Non-pigmented ciliary epithelial cell (primary cell): ENCODE measurements around the gene PCCB.
"Not testable (repeated sequence)": the region's sequence is repeated elsewhere in the genome, so short reads cannot be mapped to it uniquely, and the experiment has no call there.

Experiments
- DNase-seq: peaks from one replicate; pipeline ENCODE4 v3.0.0-alpha.2; 2010; ENCODE audit warnings: low read depth

The PCCB gene

GRCh38 chr3:136327671-136328070 lies 77.5 kb downstream of the PCCB start:
- no peak for DNase-seq

GRCh38 chr3:136329593-136329992 lies 79.5 kb downstream of the PCCB start:
- no peak for DNase-seq

GRCh38 chr3:136330900-136331299 lies 80.8 kb downstream of the PCCB start:
- DNase-seq: no peak

GRCh38 chr3:136332302-136332701 lies 82.2 kb downstream of the PCCB start:
- no peak for DNase-seq

DNA sequence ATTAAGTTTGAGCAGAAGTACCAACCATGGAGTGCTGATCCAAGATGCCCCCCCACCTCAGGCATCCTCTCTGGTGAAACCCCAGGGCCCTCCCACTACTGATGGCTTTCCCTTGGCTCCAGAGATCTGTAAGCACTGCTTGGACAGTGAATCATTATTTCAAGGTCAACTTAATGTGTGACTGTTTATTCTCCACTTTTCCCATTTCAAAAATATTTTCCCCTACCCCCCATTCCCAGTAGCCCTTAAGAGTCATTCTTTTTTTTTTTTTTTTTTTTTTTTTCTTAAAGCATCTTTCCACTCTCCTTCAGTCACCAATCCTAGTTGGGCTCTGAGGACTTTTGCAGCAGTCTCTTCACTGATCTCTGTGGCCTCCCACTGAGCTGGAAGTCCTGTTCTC lies 82.6 kb downstream of the PCCB start:
- no peak for DNase-seq

DNA sequence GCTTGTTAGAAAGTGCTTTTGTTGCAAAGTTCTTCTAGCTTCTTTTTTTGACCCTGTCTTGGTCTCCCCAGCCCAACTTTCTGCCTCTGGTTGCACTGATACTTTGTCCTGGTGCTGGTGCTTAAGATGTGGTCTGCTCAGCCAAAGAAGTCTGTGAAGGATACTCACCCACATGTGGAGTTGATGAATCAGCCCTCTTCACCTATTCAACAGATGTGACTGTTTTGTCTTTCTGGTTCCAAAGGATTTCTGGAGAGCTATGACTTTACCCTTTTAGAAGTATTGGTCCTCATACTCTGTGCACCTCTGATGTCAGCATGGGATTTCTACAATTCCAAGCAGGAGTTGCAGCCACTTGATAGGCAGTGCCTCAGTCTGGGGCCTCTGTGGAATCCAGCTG lies 84.1 kb downstream of the PCCB start:
- no peak for DNase-seq

DNA sequence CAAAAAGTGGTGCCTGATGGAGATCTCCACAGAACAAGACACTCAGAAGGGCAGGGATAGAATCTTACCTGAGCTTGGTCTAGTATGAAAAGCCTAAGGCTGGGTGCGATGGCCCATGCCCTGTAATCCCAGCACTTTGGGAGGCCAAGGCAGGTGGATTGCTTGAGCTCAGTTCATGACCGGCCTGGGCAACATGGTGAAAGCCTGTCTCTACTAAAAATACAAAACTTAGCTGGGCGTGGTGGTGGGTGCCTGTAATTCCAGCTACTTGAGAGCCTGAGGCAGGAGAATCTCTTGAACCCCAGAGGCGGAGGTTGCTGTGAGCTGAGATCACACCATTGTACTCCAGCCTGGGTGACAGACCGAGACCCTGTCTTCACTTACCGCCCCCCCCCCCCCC lies 84.6 kb downstream of the PCCB start:
- DNase-seq: not testable (repeated sequence)

DNA sequence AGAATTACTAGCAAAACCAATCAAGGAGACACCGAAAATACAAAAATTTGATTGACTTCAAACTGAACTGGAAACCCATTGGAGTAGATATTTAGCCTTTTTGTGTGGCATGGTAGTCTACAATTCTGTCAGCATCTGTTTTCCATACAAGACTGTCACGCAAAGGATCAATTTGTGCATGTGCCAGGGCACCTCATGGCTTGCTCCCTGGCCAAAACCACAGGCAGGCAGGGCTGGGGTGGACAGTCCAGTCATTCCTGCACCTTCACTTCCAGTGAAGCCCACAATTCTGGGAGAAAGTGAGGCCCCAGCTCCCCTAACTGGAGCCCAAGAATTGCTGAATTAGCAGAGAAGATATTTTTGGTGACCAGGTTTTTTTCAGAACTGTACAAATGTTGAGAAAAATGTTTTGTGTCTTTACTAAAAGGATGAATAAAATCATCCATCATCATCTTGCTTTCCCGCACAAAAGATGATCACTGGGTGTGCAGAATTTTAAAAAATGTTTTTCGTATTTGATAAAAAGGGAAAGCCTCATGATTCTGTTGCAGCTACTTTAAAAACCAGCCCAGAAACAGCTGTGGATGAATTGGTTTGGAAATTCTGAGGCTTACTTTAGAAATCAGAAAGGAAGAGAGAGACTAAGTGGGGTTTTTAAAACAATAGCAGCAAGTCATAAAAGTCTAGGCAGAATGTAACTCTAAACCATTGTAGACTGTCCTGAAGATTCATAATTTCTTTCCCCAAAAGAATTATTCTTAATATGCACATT lies 86.4 kb downstream of the PCCB start:
- no peak for DNase-seq

- DNase-seq: no peak
Observed at GRCh38 chr3:136343446-136343845, 93.3 kb downstream of the PCCB start.

DNA sequence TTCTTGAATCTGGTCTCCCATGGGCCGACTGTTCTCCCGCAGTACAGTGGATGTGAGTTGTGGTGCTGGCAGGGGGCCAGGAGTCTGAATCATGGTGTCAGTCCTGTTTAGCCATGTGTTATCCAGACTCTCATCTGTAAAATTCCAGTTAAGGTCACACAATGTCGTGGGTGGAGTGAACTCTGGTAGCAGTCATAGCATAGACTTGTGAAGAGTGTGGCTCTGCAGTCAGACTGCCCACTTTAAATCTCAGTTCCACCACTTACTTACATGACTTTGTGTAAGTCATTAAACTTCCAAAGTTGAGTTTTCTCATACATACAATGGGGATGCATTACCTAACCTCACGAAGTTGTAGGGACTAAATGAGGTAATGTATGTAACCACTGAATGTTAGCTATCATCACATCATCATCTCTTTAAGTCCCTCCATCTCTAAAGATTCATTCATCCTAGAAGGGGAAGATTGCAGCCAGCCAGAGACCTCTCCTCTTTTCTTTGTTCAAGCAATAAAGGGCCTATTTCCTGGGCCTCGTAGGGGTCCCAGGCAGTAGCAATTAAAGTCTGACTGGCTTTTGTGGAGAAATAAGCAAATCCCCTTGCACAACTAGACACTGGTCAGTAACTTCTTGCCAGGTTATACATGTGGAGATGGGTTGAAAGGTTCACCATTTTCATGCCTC lies 93.9 kb downstream of the PCCB start:
- peak; percentile 97 for DNase-seq

GRCh38 chr3:136346486-136346885 lies 96.3 kb downstream of the PCCB start:
- DNase-seq: no peak

DNA sequence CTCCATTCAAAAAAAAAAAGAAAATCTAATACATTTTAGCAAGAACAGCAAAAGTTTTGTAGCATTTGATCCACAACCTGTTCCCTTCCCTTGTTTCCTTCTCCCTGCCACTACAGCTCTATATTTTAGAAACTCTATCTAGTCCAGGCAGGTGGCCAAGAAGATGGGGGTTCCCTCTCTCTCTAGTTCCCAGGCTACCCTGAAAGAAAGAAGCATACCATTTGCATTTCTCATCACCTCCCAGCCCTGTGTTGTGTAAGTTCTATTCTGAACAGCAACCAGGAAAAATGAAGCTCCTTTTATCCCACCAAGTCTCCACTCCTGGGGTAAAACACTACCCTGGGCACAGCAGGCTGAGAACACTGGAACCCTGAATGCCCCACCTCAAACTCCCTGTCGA lies 100.0 kb downstream of the PCCB start:
- DNase-seq: peak; percentile 80

DNA sequence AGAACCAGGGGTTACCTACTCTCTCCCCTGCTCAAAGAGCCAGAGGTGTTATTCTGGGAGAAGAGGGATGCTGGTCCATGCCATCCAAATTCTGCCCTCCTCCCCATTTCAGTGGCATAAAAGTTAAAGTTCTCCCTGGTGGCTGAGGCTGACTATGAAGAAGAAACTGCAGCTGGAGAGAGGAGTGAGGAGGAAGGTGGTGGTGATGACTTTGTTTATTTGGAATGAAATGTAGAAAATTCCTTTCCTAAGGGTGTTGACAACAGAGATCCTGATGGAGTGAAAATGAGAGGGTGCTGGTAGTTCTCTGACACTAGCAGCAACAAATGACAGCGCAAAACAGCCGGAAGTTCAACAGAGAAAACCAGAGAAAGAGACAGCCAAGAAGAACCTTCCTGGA lies 100.4 kb downstream of the PCCB start:
- no peak for DNase-seq

- DNase-seq: no peak
Observed at GRCh38 chr3:136351351-136351750, 101.2 kb downstream of the PCCB start.

GRCh38 chr3:136351905-136352304 lies 101.8 kb downstream of the PCCB start:
- no peak for DNase-seq

DNA sequence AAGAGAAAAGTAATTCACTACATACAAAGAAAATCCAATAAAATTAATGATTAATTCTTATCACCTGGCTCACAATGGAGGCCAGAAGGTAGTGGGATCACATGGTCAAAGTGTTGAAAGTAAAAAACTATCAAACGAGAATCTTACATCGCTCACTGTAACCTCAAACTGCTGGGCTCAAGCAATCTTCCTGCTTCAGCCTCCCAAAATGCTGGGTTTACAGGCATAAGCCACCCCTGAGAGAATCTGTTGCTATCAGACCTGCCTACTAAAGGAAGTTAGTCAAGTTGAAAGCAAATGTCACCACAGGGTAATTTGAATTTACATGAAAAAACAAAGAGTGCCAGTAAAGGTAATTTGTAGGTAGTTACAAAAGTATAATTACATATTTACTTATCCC lies 103.3 kb downstream of the PCCB start:
- no peak for DNase-seq

DNA sequence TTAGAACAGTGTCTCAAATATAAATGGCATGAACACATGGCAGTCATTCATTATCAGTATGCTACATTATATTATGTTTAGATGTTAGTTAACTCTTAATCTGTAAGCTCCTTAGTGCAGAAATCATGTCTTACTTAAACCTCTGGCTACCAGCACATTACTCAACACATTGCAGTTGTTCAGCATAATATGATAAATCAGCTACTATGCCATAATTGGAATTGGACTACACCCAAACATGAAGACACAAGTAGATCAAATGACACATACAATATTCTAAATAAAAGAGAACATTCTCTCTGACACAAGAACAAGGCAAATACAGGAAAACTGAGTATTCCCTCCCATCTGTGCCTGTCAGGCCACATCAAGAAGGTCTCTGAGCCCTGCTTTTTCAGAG lies 116.1 kb downstream of the PCCB start:
- DNase-seq: no peak

DNA sequence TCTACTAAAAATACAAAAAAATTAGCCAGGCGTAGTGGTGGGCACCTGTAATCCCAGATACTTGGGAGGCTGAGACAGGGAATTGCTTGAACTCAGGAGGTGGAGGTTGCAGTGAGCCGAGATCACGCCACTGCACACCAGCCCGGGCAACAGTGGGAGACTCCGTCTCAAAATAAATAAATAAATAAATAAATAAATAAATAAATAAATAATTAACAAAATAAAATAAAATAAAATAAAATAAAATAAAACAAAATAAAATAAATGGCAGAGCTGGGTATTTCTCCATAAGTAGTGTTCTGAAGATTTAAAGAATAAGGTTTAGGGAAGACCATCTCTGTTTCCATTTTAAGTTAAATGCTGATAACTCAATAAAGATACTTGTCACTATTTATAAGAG lies 125.7 kb downstream of the PCCB start:
- not testable (repeated sequence) for DNase-seq

DNA sequence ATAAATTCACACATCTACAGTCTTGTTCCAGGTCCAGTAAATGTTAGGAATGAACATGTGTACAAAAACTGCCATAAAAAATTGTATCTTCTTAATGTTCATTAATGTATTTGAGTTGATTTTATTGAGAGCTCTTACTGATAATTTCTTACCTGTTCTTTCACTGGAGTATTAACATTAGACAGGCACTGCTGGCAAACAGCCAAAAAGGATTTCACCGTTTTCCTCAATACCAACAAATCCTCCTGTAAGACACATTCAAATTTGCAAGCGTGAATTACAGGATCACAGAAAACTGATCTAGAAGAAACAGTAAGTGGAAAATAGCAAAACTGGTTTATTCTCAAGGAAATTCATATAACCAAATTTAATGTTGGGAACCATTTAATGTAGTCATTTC lies 127.4 kb downstream of the PCCB start:
- DNase-seq: no peak

DNA sequence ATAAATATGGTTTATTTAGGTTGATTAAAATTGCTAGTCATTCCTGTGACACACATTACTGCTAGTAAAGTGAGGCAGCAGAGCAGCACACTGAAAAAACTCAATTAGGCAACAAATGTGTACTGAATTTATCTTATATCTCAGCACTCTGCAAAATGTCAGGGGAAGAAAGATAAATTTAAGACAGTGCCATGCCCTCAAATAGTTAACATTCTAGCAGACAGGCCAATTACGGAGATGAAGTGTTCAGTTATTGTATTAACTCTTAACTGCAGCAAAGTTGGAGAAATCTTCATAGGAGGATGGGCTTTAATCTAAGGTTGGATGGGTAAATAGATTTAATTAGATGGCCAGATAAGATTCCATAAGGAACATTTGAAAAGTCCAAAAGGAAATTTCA lies 127.9 kb downstream of the PCCB start:
- DNase-seq: no peak
